ENCODE measurements around the gene PTCD2.
A peak's percentile ranks its signal among the peaks of the same experiment; 100 is the strongest.
"Not testable (repeated sequence)": the region's sequence is repeated elsewhere in the genome, so short reads cannot be mapped to it uniquely, and the experiment has no call there.

The PTCD2 gene

GRCh38 chr5:72386639-72387038 is 66.5 kb downstream of the PTCD2 start:
- no peak for DNase-seq

- DNase-seq, result no peak
Measured at GRCh38 chr5:72387985-72388384, 67.8 kb downstream of the PTCD2 start.

- no peak for DNase-seq
Measured at GRCh38 chr5:72388646-72389045, 68.5 kb downstream of the PTCD2 start.

- no peak for DNase-seq
Measured at GRCh38 chr5:72390836-72391235, 70.7 kb downstream of the PTCD2 start.

- no peak for DNase-seq
Measured at GRCh38 chr5:72392326-72392733, 72.2 kb downstream of the PTCD2 start.

GRCh38 chr5:72393052-72393451 is 72.9 kb downstream of the PTCD2 start:
- DNase-seq, result no peak

- peak; percentile 4 for DNase-seq
Measured at GRCh38 chr5:72394688-72395087, 74.5 kb downstream of the PTCD2 start.

GRCh38 chr5:72397836-72398235 is 77.7 kb downstream of the PTCD2 start:
- DNase-seq, result no peak

- no peak for DNase-seq
Measured at GRCh38 chr5:72400950-72401349, 80.8 kb downstream of the PTCD2 start.

GRCh38 chr5:72402381-72402890 is 82.3 kb downstream of the PTCD2 start:
- no peak for DNase-seq

GRCh38 chr5:72402959-72403628 is 82.9 kb downstream of the PTCD2 start:
- no peak for DNase-seq

- not testable (repeated sequence) for DNase-seq
Measured at GRCh38 chr5:72404771-72405170, 84.6 kb downstream of the PTCD2 start.

- DNase-seq, result no peak
Measured at GRCh38 chr5:72407078-72407477, 86.9 kb downstream of the PTCD2 start.

- DNase-seq, result no peak
Measured at GRCh38 chr5:72407541-72407940, 87.4 kb downstream of the PTCD2 start.

GRCh38 chr5:72408127-72408526 is 88.0 kb downstream of the PTCD2 start:
- no peak for DNase-seq

GRCh38 chr5:72408603-72409002 is 88.4 kb downstream of the PTCD2 start:
- no peak for DNase-seq

- no peak for DNase-seq
Measured at GRCh38 chr5:72410688-72411295, 90.6 kb downstream of the PTCD2 start.

GRCh38 chr5:72412283-72413055 is 92.3 kb downstream of the PTCD2 start:
- no peak for DNase-seq

- DNase-seq, result no peak
Measured at GRCh38 chr5:72415616-72416325, 95.6 kb downstream of the PTCD2 start.

- DNase-seq, result no peak
Measured at GRCh38 chr5:72417333-72418062, 97.3 kb downstream of the PTCD2 start.
